ENCODE results near the gene SS18. TPM values are rescaled to one million over a fixed set of nuclear protein-coding genes. Genes with fewer than 3 reads are reported as not detected.

SS18 gene
- total RNA-seq, 1 experiment from 2014 or later: 60.0 TPM

DNA sequence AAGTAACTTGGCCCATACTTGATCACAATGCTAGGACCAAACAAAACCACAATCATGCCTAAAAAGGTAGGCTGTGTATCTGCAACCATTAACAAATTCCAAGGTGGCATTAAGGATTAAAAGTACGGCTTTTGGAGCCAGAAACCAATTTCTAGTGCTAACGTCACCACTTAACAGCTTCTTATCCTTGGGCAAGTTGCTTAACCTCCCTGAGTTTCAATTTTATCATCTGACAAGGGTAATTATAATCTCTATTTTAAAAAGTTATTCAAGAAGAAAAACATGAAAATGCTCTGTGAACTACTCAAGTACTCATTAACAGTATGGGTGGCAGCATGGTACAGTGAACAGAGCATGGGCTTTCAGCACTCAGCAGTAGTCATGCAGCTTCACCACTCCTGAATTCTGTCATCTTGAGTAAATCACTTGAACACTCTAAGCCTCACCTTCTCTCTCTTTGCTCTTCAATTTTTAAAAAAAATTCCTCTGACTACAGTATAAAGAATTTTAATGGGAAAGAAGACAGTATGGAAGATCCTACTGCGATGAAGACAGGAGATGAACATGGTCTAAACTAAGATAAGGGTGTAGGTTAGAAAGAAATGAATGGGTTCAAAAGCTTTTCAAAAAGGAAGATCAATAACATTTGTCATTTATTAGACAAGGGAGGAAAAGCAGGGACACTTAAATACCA is 69.2 kb downstream of the SS18 start (continued):
- TF ChIP-seq, protein P1, sequence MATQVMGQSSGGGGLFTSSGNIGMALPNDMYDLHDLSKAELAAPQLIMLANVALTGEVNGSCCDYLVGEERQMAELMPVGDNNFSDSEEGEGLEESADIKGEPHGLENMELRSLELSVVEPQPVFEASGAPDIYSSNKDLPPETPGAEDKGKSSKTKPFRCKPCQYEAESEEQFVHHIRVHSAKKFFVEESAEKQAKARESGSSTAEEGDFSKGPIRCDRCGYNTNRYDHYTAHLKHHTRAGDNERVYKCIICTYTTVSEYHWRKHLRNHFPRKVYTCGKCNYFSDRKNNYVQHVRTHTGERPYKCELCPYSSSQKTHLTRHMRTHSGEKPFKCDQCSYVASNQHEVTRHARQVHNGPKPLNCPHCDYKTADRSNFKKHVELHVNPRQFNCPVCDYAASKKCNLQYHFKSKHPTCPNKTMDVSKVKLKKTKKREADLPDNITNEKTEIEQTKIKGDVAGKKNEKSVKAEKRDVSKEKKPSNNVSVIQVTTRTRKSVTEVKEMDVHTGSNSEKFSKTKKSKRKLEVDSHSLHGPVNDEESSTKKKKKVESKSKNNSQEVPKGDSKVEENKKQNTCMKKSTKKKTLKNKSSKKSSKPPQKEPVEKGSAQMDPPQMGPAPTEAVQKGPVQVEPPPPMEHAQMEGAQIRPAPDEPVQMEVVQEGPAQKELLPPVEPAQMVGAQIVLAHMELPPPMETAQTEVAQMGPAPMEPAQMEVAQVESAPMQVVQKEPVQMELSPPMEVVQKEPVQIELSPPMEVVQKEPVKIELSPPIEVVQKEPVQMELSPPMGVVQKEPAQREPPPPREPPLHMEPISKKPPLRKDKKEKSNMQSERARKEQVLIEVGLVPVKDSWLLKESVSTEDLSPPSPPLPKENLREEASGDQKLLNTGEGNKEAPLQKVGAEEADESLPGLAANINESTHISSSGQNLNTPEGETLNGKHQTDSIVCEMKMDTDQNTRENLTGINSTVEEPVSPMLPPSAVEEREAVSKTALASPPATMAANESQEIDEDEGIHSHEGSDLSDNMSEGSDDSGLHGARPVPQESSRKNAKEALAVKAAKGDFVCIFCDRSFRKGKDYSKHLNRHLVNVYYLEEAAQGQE (IDR thresholded peaks at IDR 0.05; ENCODE audit: low read depth): no peak
- TF ChIP-seq FOSL1 (IDR thresholded peaks at IDR 0.05; ENCODE audit: low read depth) (no peak), EZH2phosphoT487 (IDR thresholded peaks at IDR 0.05; ENCODE audit: borderline replicate concordance) (no peak), JUND (IDR thresholded peaks at IDR 0.05) (no peak), EGR1 (IDR thresholded peaks at IDR 0.05; ENCODE audit: low read depth) (no peak), POLR2AphosphoS5 (IDR thresholded peaks at IDR 0.05; ENCODE audit: low read depth, low read length) (no peak)

DNA sequence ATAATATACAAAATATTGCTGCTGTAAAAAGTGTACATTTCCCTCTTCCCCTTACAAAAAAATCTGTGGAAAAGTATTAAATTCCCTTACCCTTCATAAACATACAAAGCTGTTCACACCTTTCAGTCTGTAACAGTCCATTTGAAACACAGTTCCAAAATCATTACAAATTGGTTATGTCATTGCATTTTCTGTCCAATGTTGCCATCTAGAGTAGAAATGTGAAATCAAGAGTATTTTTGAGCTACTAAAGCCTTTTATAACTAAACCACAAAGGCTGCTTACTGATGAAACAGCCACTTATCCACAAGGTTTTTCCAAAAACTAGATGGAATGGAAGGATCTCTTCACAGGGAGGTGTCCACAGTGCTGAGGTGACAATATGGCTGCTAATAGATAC is 72.5 kb downstream of the SS18 start:
- H3K79me2 ChIP-seq (ENCODE audit: insufficient read depth, low read length): peaks cover 17% of the 10 kb centered on the region; the same call in 1 of the 2 replicates
- H3K27me3 ChIP-seq (ENCODE audit: insufficient read depth, low read length): no peaks in the 10 kb centered on the region
- intact Hi-C loops (cut with micrococcal nuclease): loop anchor here (10.0 kb wide), 1 partner anchor 93 kb away; no protein-coding TSS in a partner anchor
- no peak overlapping the region for H3K4me3 ChIP-seq (replicated peaks in 1 of 2; ENCODE audit: low read depth in 1 of 2, low read length in 2 of 2)
- H3K9me3 ChIP-seq (ENCODE audit: control insufficient read depth in 1 of 2, insufficient read depth in 1 of 2, low read depth in 1 of 2, low read length in 2 of 2): no peaks in the 10 kb centered on the region
- no peak overlapping the region for H2AFZ ChIP-seq (ENCODE audit: low read depth, low read length, poor library complexity, severe bottlenecking)
- CTCF ChIA-PET: interaction anchor here (1.0 kb wide), 2 partner anchors 97 to 98 kb away, joined by 3 read pairs; no protein-coding TSS in a partner anchor
- POLR2A ChIA-PET: no interaction called here
- no peaks in the 10 kb centered on the region for H3K9me2 ChIP-seq (ENCODE audit: insufficient read depth)
- peaks cover 11 to 15% of the 10 kb centered on the region in 2 experiments; a peak in 2 of 4 replicates for H3K36me3 ChIP-seq (ENCODE audit: control insufficient read depth in 1 of 2, insufficient read depth in 2 of 2, low read length in 2 of 2)
- DNase-seq (ENCODE audit: low read depth, low spot score): no peak
- no peak overlapping the region for H3K4me2 ChIP-seq (ENCODE audit: low read length)
- no peak overlapping the region for H3K9ac ChIP-seq (ENCODE audit: low read length)
- H3K4me1 ChIP-seq (ENCODE audit: control insufficient read depth in 1 of 2, insufficient read depth in 2 of 2, low read length in 2 of 2): peaks cover 12 to 25% of the 10 kb centered on the region in 2 experiments
- BruUV-seq (replicated peaks): no TSS peak
- RAD21 ChIA-PET (ENCODE audit: low non-redundant PET in 1 of 2, low total read pairs in 2 of 2, uncharacterized antibody in 2 of 2, unreplicated experiment in 2 of 2): no interaction called here
- H4K20me1 ChIP-seq (ENCODE audit: insufficient read depth): no peaks in the 10 kb centered on the region
- ATAC-seq: no peak
- TF ChIP-seq YY1 (IDR thresholded peaks at IDR 0.05; ENCODE audit: extremely low read depth, insufficient replicate concordance, low read depth, low read length): no peak
- TF ChIP-seq, protein P2, sequence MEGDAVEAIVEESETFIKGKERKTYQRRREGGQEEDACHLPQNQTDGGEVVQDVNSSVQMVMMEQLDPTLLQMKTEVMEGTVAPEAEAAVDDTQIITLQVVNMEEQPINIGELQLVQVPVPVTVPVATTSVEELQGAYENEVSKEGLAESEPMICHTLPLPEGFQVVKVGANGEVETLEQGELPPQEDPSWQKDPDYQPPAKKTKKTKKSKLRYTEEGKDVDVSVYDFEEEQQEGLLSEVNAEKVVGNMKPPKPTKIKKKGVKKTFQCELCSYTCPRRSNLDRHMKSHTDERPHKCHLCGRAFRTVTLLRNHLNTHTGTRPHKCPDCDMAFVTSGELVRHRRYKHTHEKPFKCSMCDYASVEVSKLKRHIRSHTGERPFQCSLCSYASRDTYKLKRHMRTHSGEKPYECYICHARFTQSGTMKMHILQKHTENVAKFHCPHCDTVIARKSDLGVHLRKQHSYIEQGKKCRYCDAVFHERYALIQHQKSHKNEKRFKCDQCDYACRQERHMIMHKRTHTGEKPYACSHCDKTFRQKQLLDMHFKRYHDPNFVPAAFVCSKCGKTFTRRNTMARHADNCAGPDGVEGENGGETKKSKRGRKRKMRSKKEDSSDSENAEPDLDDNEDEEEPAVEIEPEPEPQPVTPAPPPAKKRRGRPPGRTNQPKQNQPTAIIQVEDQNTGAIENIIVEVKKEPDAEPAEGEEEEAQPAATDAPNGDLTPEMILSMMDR (IDR thresholded peaks at IDR 0.05 in 2 of 3, conservative IDR thresholded peaks at IDR 0.05 in 1 of 3; ENCODE audit: borderline replicate concordance in 1 of 3, insufficient read depth in 1 of 3, low read depth in 2 of 3, low read length in 2 of 3): peak in 1 of 3 experiments; percentile 24; a peak in 1 of 6 replicates
- no peak overlapping the region for H3K27ac ChIP-seq (ENCODE audit: low read depth, low read length)

Data from HCT116 (cell line).